ENCODE data around the gene TMEM50A.

Gene TMEM50A

GRCh38 chr1:25338188-25338981 lies at the start of gene TMEM50A (continued):
- TF ChIP-seq ZBTB20 (tag by site-specific recombination; IDR thresholded peaks at IDR 0.05) (peak; percentile 96; the same call in 1 of the 2 replicates), CTCF (tag by site-specific recombination; IDR thresholded peaks at IDR 0.05) (0 out of 2 replicates have a peak, but pooled peaks have one; percentile 27), ZNF830 (tag by site-specific recombination; IDR thresholded peaks at IDR 0.05; ENCODE audit: low read depth) (no peak), ZXDB (tag by site-specific recombination; IDR thresholded peaks at IDR 0.05) (peak; percentile 63), ZBTB26 (tag by site-specific recombination; optimal IDR thresholded peaks at IDR 0.05) (peak; percentile 96), AEBP2 (tag by site-specific recombination; IDR thresholded peaks at IDR 0.05; ENCODE audit: borderline replicate concordance) (no peak), SP7 (tag by site-specific recombination; IDR thresholded peaks at IDR 0.05) (peak; percentile 81), ZNF416 (tag by site-specific recombination; IDR thresholded peaks at IDR 0.05) (no peak), ZNF670 (tag by site-specific recombination; IDR thresholded peaks at IDR 0.05; ENCODE audit: low read depth) (no peak), ZNF398 (tag by site-specific recombination; IDR thresholded peaks at IDR 0.05) (peak; percentile 71), ZNF530 (tag by site-specific recombination; IDR thresholded peaks at IDR 0.05; ENCODE audit: low read depth) (no peak), ZNF169 (tag by site-specific recombination; IDR thresholded peaks at IDR 0.05) (no peak), ZSCAN4 (tag by site-specific recombination; IDR thresholded peaks at IDR 0.05) (no peak), ZNF2 (tag by site-specific recombination; IDR thresholded peaks at IDR 0.05) (peak; percentile 78; the same call in 1 of the 2 replicates), KLF10 (tag by site-specific recombination; IDR thresholded peaks at IDR 0.05) (peak; percentile 53; the same call in 1 of the 2 replicates), TRIM28 (IDR thresholded peaks at IDR 0.05; ENCODE audit: borderline replicate concordance, low read length) (no peak), ZNF394 (tag by site-specific recombination; IDR thresholded peaks at IDR 0.05; ENCODE audit: borderline replicate concordance) (peak; percentile 92), OVOL3 (tag by site-specific recombination; IDR thresholded peaks at IDR 0.05) (peak; percentile 39; the same call in 1 of the 2 replicates), ZNF37A (tag by site-specific recombination; IDR thresholded peaks at IDR 0.05) (no peak), HOXD13 (CRISPR knock-in tag; IDR thresholded peaks at IDR 0.05; ENCODE audit: borderline replicate concordance) (no peak), ZNF341 (tag by site-specific recombination; IDR thresholded peaks at IDR 0.05; ENCODE audit: low read depth) (peak; percentile 80), REST (tag by site-specific recombination; IDR thresholded peaks at IDR 0.05) (no peak), ZNF561 (tag by site-specific recombination; IDR thresholded peaks at IDR 0.05; ENCODE audit: borderline replicate concordance) (peak; percentile 75; the same call in 1 of the 2 replicates), SALL2 (tag by site-specific recombination; IDR thresholded peaks at IDR 0.05; ENCODE audit: borderline replicate concordance) (no peak), ZNF692 (tag by site-specific recombination; IDR thresholded peaks at IDR 0.05) (peak; percentile 65; the same call in 1 of the 2 replicates), ZNF302 (tag by site-specific recombination; IDR thresholded peaks at IDR 0.05; ENCODE audit: low read depth) (no peak)
